Activated CD4-positive, alpha-beta T cell treated with anti-CD3 and anti-CD28 coated beads, Interleukin-2, amount 50 U/mL, for 24 hours (primary cell): ENCODE measurements around the gene RC3H1.
"Not testable (repeated sequence)": the region's sequence is repeated elsewhere in the genome, so short reads cannot be mapped to it uniquely, and the experiment has no call there.

Experiments
- DNase-seq, 2 donors: peaks; one replicate each; pipeline ENCODE4 v3.0.0-alpha.2; 2020; ENCODE audit warnings: low read depth in 1 of 2, low spot score in 1 of 2

RC3H1 gene

GRCh38 chr1:174028495-174028894 lies 6.3 kb upstream of the RC3H1 start:
- DNase-seq = no peak

- no peak for DNase-seq
Measured at GRCh38 chr1:174023440-174023839, 1.3 kb upstream of the RC3H1 start.

GRCh38 chr1:174022976-174023277 lies 770 bp upstream of the RC3H1 start:
- no peak for DNase-seq

GRCh38 chr1:174021591-174022079 lies 522 bp downstream of the RC3H1 start:
- DNase-seq = no peak

- no peak for DNase-seq
Measured at GRCh38 chr1:174018565-174018964, 3.6 kb downstream of the RC3H1 start.

- DNase-seq = no peak
Measured at GRCh38 chr1:174017231-174017970, 4.8 kb downstream of the RC3H1 start.

GRCh38 chr1:174013864-174014418 lies 8.2 kb downstream of the RC3H1 start:
- DNase-seq = no peak

GRCh38 chr1:174008979-174009378 lies 13.2 kb downstream of the RC3H1 start:
- DNase-seq = no peak

- no peak for DNase-seq
Measured at GRCh38 chr1:174008269-174008668, 13.9 kb downstream of the RC3H1 start.

GRCh38 chr1:174007851-174008250 lies 14.3 kb downstream of the RC3H1 start:
- no peak for DNase-seq

GRCh38 chr1:174005032-174005431 lies 17.1 kb downstream of the RC3H1 start:
- no peak for DNase-seq

- DNase-seq = no peak
Measured at GRCh38 chr1:174003867-174004266, 18.3 kb downstream of the RC3H1 start.

GRCh38 chr1:174001573-174001972 lies 20.6 kb downstream of the RC3H1 start:
- DNase-seq = no peak

GRCh38 chr1:174000371-174000770 lies 21.8 kb downstream of the RC3H1 start:
- no peak for DNase-seq

GRCh38 chr1:173997791-173998190 lies 24.4 kb downstream of the RC3H1 start:
- DNase-seq = no peak

- no peak for DNase-seq
Measured at GRCh38 chr1:173996995-173997394, 25.2 kb downstream of the RC3H1 start.

GRCh38 chr1:173995475-173995874 lies 26.7 kb downstream of the RC3H1 start:
- no peak for DNase-seq

GRCh38 chr1:173993948-173994347 lies 28.2 kb downstream of the RC3H1 start:
- DNase-seq = not testable (repeated sequence)

GRCh38 chr1:173988068-173988467 lies 34.1 kb downstream of the RC3H1 start:
- no peak for DNase-seq

- no peak for DNase-seq
Measured at GRCh38 chr1:173986951-173987350, 35.2 kb downstream of the RC3H1 start.

- DNase-seq = no peak
Measured at GRCh38 chr1:173970252-173970651, 51.9 kb downstream of the RC3H1 start.

GRCh38 chr1:173965896-173966295 lies 56.3 kb downstream of the RC3H1 start:
- not testable (repeated sequence) for DNase-seq

- DNase-seq = no peak
Measured at GRCh38 chr1:173963477-173963876, 58.7 kb downstream of the RC3H1 start.
